Fibroblast of pulmonary artery (primary cell): ENCODE results near the gene SIGLEC9.
A peak's percentile ranks its signal among the peaks of the same experiment; 100 is the strongest.

Experiments
- DNase-seq: peaks from one replicate; pipeline ENCODE4 v3.0.0-alpha.2; 2010; ENCODE audit warnings: low read depth
- H3K4me3 ChIP-seq: replicated peaks from 2 replicates; pipeline ENCODE4 v1.5.1; 2011; ENCODE audit warnings: low read depth, mild to moderate bottlenecking, control low read depth, low read length, moderate library complexity
- TF ChIP-seq, protein P1 (sequence below): IDR thresholded peaks from 2 replicates; pipeline ENCODE4 v1.5.1; 2011; ENCODE audit warnings: mild to moderate bottlenecking, control low read depth, low read length, inconsistent platforms; ENCODE audit errors: missing control alignments

The SIGLEC9 gene

DNA sequence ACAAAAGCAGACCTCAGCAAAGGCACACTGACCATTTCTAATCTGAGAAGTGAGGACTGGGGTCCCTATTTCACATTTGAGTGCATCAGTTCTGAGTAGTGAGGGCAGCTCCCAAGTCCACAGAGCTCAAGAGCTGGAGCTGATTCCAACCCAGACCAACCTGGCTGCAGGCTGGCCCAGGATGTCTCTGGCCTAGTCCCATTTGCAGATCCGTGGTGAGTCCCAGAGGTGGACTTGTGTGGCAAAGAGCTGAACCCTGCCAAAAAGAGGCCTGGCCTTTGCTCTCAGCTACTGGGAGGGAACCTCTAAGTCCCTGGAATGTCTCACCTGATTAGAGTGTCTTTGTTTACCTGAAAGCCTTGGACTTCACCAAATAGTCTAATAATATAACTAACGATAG lies 32.0 kb downstream of the SIGLEC9 start:
- DNase-seq, result no peak
- H3K4me3 ChIP-seq, result no peak overlapping the region
- TF ChIP-seq, protein P1, sequence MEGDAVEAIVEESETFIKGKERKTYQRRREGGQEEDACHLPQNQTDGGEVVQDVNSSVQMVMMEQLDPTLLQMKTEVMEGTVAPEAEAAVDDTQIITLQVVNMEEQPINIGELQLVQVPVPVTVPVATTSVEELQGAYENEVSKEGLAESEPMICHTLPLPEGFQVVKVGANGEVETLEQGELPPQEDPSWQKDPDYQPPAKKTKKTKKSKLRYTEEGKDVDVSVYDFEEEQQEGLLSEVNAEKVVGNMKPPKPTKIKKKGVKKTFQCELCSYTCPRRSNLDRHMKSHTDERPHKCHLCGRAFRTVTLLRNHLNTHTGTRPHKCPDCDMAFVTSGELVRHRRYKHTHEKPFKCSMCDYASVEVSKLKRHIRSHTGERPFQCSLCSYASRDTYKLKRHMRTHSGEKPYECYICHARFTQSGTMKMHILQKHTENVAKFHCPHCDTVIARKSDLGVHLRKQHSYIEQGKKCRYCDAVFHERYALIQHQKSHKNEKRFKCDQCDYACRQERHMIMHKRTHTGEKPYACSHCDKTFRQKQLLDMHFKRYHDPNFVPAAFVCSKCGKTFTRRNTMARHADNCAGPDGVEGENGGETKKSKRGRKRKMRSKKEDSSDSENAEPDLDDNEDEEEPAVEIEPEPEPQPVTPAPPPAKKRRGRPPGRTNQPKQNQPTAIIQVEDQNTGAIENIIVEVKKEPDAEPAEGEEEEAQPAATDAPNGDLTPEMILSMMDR, result no peak

- TF ChIP-seq, protein P1, result no peak
- DNase-seq, result no peak
- no peak overlapping the region for H3K4me3 ChIP-seq
Measured at GRCh38 chr19:51157265-51157664, 32.6 kb downstream of the SIGLEC9 start.

GRCh38 chr19:51158474-51159129 lies 33.9 kb downstream of the SIGLEC9 start:
- peak; percentile 42 for DNase-seq
- TF ChIP-seq, protein P1, result peak; percentile 64
- H3K4me3 ChIP-seq, result no peak overlapping the region

- TF ChIP-seq, protein P1, result no peak
- no peak overlapping the region for H3K4me3 ChIP-seq
- DNase-seq, result no peak
Measured at GRCh38 chr19:51159656-51160055, 35.0 kb downstream of the SIGLEC9 start.

- TF ChIP-seq, protein P1, result no peak
Measured at GRCh38 chr19:51161266-51161665, 36.6 kb downstream of the SIGLEC9 start.

GRCh38 chr19:51161867-51162496 lies 37.3 kb downstream of the SIGLEC9 start:
- no peak for DNase-seq
- TF ChIP-seq, protein P1, result no peak
- H3K4me3 ChIP-seq, result no peak overlapping the region

More at GRCh38 chr19:51161266-51161665, 36.6 kb downstream of the SIGLEC9 start:
- H3K4me3 ChIP-seq, result no peak overlapping the region
- no peak for DNase-seq
